Measurements from ENCODE around the gene SLC25A6. TPM values are rescaled to one million over a fixed set of nuclear protein-coding genes. Genes with fewer than 3 reads are reported as not detected.

SLC25A6 gene
- total and polyA plus RNA-seq, 2 experiments from 2014 or later: 256 to 317 TPM

GRCh38 chrX:1400742-1401471 is 9.0 kb upstream of the SLC25A6 start:
- Histone ChIP-seq H3K4me1 (ENCODE audit: insufficient read depth) (no peaks in the 10 kb centered on the region), H3F3A (ENCODE audit: insufficient read depth) (no peaks in the 10 kb centered on the region), H3K27me3 (replicated peaks; ENCODE audit: insufficient read depth) (no peaks in the 10 kb centered on the region), H3K9me3 (ENCODE audit: low read depth) (no peaks in the 10 kb centered on the region), H4K20me1 (ENCODE audit: insufficient read depth) (no peaks in the 10 kb centered on the region; the same call in 1 of the 2 replicates), H2AFZ (no peak overlapping the region), H3K4me3 (no peak overlapping the region), H3K4me2 (ENCODE audit: unreplicated experiment) (no peak overlapping the region), H3K36me3 (ENCODE audit: low read depth) (peaks cover 15% of the 10 kb centered on the region; the same call in 1 of the 2 replicates), H3K79me2 (ENCODE audit: insufficient read depth) (peaks cover 7% of the 10 kb centered on the region), H3K9me2 (ENCODE audit: insufficient read depth) (peaks cover 5% of the 10 kb centered on the region; the same call in 1 of the 2 replicates), H3K27ac (no peak overlapping the region), H3K9ac (no peak overlapping the region)
- in situ Hi-C loops (cut with MboI): no loop called here
- WGBS, 2 experiments (ENCODE audit: low coverage in 1 of 2, low lambda C conversion rate in 2 of 2, missing lambda C conversion rate in 2 of 2): 80 to 83% methylated on average over 25 to 27 of the region's 27 CpGs
- no peak for TF ChIP-seq EZH2 (IDR thresholded peaks at IDR 0.05; ENCODE audit: insufficient read depth, poor library complexity, severe bottlenecking)
- no peak for TF ChIP-seq EZH2phosphoT487 (IDR thresholded peaks at IDR 0.05; ENCODE audit: insufficient read depth, low read depth)
- no peak for DNase-seq

- Histone ChIP-seq H3K9me2 (ENCODE audit: insufficient read depth) (peaks cover 4% of the 10 kb centered on the region; the same call in 1 of the 2 replicates), H4K20me1 (ENCODE audit: insufficient read depth) (peaks cover 5% of the 10 kb centered on the region; the same call in 1 of the 2 replicates), H3K9ac (no peak overlapping the region), H3K27me3 (replicated peaks; ENCODE audit: insufficient read depth) (no peaks in the 10 kb centered on the region), H3K4me3 (no peak overlapping the region), H2AFZ (no peak overlapping the region), H3K4me2 (ENCODE audit: unreplicated experiment) (no peak overlapping the region), H3K9me3 (ENCODE audit: low read depth) (no peaks in the 10 kb centered on the region), H3F3A (ENCODE audit: insufficient read depth) (no peaks in the 10 kb centered on the region), H3K36me3 (ENCODE audit: low read depth) (peaks cover 13% of the 10 kb centered on the region; the same call in 1 of the 2 replicates), H3K79me2 (ENCODE audit: insufficient read depth) (peaks cover 15% of the 10 kb centered on the region), H3K27ac (no peak overlapping the region), H3K4me1 (ENCODE audit: insufficient read depth) (no peaks in the 10 kb centered on the region; the same call in 1 of the 2 replicates)
- in situ Hi-C loops (cut with MboI): no loop called here
- no peak for DNase-seq
- 87 to 90% methylated on average over 12 of the region's 12 CpGs for WGBS, 2 experiments (ENCODE audit: low coverage in 1 of 2, low lambda C conversion rate in 2 of 2, missing lambda C conversion rate in 2 of 2)
- TF ChIP-seq EZH2 (IDR thresholded peaks at IDR 0.05; ENCODE audit: insufficient read depth, poor library complexity, severe bottlenecking) (no peak), EZH2phosphoT487 (IDR thresholded peaks at IDR 0.05; ENCODE audit: insufficient read depth, low read depth) (no peak)
Observed at GRCh38 chrX:1400049-1400448, 8.1 kb upstream of the SLC25A6 start.

GRCh38 chrX:1398431-1399340 is 6.8 kb upstream of the SLC25A6 start:
- H2AFZ ChIP-seq: no peak overlapping the region
- no peak overlapping the region for H3K27ac ChIP-seq
- peaks cover 5% of the 10 kb centered on the region; the same call in 1 of the 2 replicates for H4K20me1 ChIP-seq (ENCODE audit: insufficient read depth)
- no peak overlapping the region for H3K4me3 ChIP-seq
- peaks cover 20% of the 10 kb centered on the region for H3K79me2 ChIP-seq (ENCODE audit: insufficient read depth)
- no peak overlapping the region for H3K4me2 ChIP-seq (ENCODE audit: unreplicated experiment)
- no peak for DNase-seq
- no peaks in the 10 kb centered on the region; the same call in 1 of the 2 replicates for H3K9me2 ChIP-seq (ENCODE audit: insufficient read depth)
- H3K9ac ChIP-seq: no peak overlapping the region
- 85% methylated on average over 27 to 29 of the region's 29 CpGs for WGBS, 2 experiments (ENCODE audit: low coverage in 1 of 2, low lambda C conversion rate in 2 of 2, missing lambda C conversion rate in 2 of 2)
- no peaks in the 10 kb centered on the region for H3K27me3 ChIP-seq (replicated peaks; ENCODE audit: insufficient read depth)
- TF ChIP-seq EZH2phosphoT487 (IDR thresholded peaks at IDR 0.05; ENCODE audit: insufficient read depth, low read depth): no peak
- no peak for TF ChIP-seq EZH2 (IDR thresholded peaks at IDR 0.05; ENCODE audit: insufficient read depth, poor library complexity, severe bottlenecking)
- peaks cover 6% of the 10 kb centered on the region for H3K4me1 ChIP-seq (ENCODE audit: insufficient read depth)
- H3K9me3 ChIP-seq (ENCODE audit: low read depth): no peaks in the 10 kb centered on the region
- H3F3A ChIP-seq (ENCODE audit: insufficient read depth): peaks cover 5% of the 10 kb centered on the region; the same call in 1 of the 2 replicates
- peaks cover 6% of the 10 kb centered on the region; the same call in 1 of the 2 replicates for H3K36me3 ChIP-seq (ENCODE audit: low read depth)
- in situ Hi-C loops (cut with MboI): no loop called here

Data from GM23248 (cell line).